K562 (cell line): ENCODE data around the gene ARHGAP42. TPM values are rescaled to one million over a fixed set of nuclear protein-coding genes. Genes with fewer than 3 reads are reported as not detected.

Source experiments
- ATAC-seq: fragments of 200-7000 bp; cut with Tn5 transposase; 3 replicates; pipeline ENCODE4 v1.9.1; 2020; ENCODE audit warnings: moderate library complexity
- BruUV-seq: library from RNA; stranded (reverse); fragments of 400-500 nt; replicated peaks from 2 replicates; lab custom pipeline; 2021; lab: Mats Ljungman, UMichigan
- CTCF ChIA-PET: fragments of 300-600 bp; formaldehyde crosslinking; extraction: SDS; loops from one replicate; lab custom pipeline; 2021; ENCODE audit warnings: low intra/inter-chr PET ratio; lab: Yijun Ruan, JAX
- POLR2A ChIA-PET: fragments of 300-600, 350-650 bp; sonication (Branson Sonifier 250); formaldehyde crosslinking; extraction: SDS; loops from one replicate; lab custom pipeline; 2021; ENCODE audit warnings: antibody characterized with exemption, inconsistent platforms; lab: Yijun Ruan, JAX
- DNase-seq, 4 experiments: peaks; one replicate each; pipeline versions ENCODE4 v3.0.0 to v3.0.0-alpha.2; 2011 to 2018; ENCODE audit warnings: low spot score in 3 of 4, mixed read lengths in 3 of 4; ENCODE audit errors: extremely low read depth in 1 of 4
- FAIRE-seq: peaks from 2 replicates; lab custom pipeline; 2011; peaks lifted over from hg19 to GRCh38; lab: Jason Lieb, UNC
- H2AFZ ChIP-seq: 2 replicates; pipeline ENCODE4 v1.6.0; 2011; ENCODE audit warnings: low read depth, low read length, control low read depth, inconsistent platforms
- H3K27ac ChIP-seq: fragments of 200-600 bp; 3 replicates; pipeline ENCODE4 v1.8.0; 2011; ENCODE audit warnings: low read depth, mild to moderate bottlenecking, control low read depth, inconsistent platforms, low read length, moderate library complexity, mixed read lengths; ENCODE audit errors: extremely low read depth
- H3K27me3 ChIP-seq, 2 experiments: fragments of 300-600 bp in 1 of 2; 2 replicates in 1 of 2; 3 replicates in 1 of 2; pipeline versions ENCODE4 v1.6.0 to v1.8.0; 2011; ENCODE audit warnings: inconsistent platforms in 2 of 2, low read length in 2 of 2, mild to moderate bottlenecking in 1 of 2, mixed read lengths in 1 of 2, moderate library complexity in 1 of 2; ENCODE audit not compliant: control insufficient read depth in 2 of 2, insufficient read depth in 2 of 2
- H3K36me3 ChIP-seq: fragments of 300-600 bp; 3 replicates; pipeline ENCODE4 v1.8.0; 2011; ENCODE audit warnings: mild to moderate bottlenecking, low read length, inconsistent platforms; ENCODE audit not compliant: control insufficient read depth, insufficient read depth
- H3K4me1 ChIP-seq, 2 experiments: fragments of 200-600 bp in 1 of 2; replicated peaks in 1 of 2; 2 replicates in 1 of 2; 3 replicates in 1 of 2; pipeline versions ENCODE4 v1.5.1 to v1.8.0; 2011; ENCODE audit warnings: inconsistent platforms in 2 of 2, low read length in 2 of 2, mild to moderate bottlenecking in 1 of 2, mixed read lengths in 1 of 2, moderate library complexity in 1 of 2; ENCODE audit not compliant: control insufficient read depth in 2 of 2, insufficient read depth in 2 of 2
- H3K4me2 ChIP-seq: 2 replicates; pipeline ENCODE4 v1.6.1; 2011; ENCODE audit warnings: low read length, control low read depth, inconsistent platforms, mixed read lengths; ENCODE audit not compliant: insufficient read depth
- H3K4me3 ChIP-seq: fragments of 200-600 bp; sonication (generic), shearing (Covaris generic); 2 replicates; pipeline ENCODE4 v1.5.1; 2016; ENCODE audit warnings: control low read depth, inconsistent platforms
- H3K79me2 ChIP-seq: fragments of 200-600 bp; 3 replicates; pipeline ENCODE4 v1.8.0; 2011; ENCODE audit warnings: low read length, inconsistent platforms; ENCODE audit not compliant: control insufficient read depth, insufficient read depth
- H3K9ac ChIP-seq, 2 experiments: 2 replicates each; pipeline versions ENCODE4 v1.6.0 to v1.6.1; 2011; ENCODE audit warnings: low read depth in 2 of 2, low read length in 2 of 2, control low read depth in 1 of 2, inconsistent platforms in 1 of 2, mild to moderate bottlenecking in 1 of 2, mixed read lengths in 1 of 2; ENCODE audit not compliant: insufficient read depth in 1 of 2
- H3K9me1 ChIP-seq: one replicate; pipeline ENCODE4 v1.6.0; 2011; ENCODE audit warnings: inconsistent platforms, mild to moderate bottlenecking, low read length, moderate library complexity; ENCODE audit not compliant: control insufficient read depth, insufficient read depth
- H3K9me3 ChIP-seq: replicated peaks from 2 replicates; pipeline ENCODE4 v1.5.1; 2011; ENCODE audit warnings: low read depth, low read length, inconsistent platforms; ENCODE audit not compliant: control insufficient read depth, insufficient read depth
- H4K20me1 ChIP-seq: replicated peaks from 2 replicates; pipeline ENCODE4 v1.6.1; 2011; ENCODE audit warnings: low read length, inconsistent platforms, mixed read lengths; ENCODE audit not compliant: control insufficient read depth, insufficient read depth
- CBX2 ChIP-seq: fragments of 200-600 bp; sonication (generic); IDR thresholded peaks from one replicate; pipeline ENCODE4 v1.6.1; 2012; ENCODE audit warnings: mild to moderate bottlenecking, low read length, inconsistent platforms; ENCODE audit not compliant: insufficient read depth, poor library complexity, severe bottlenecking
- ILK ChIP-seq: fragments of 450-650 bp; IDR thresholded peaks from 2 replicates; pipeline ENCODE4 v1.6.1; 2016; ENCODE audit warnings: missing genetic modification characterization, low read depth, mild to moderate bottlenecking, missing compliant biosample characterization, moderate library complexity, borderline replicate concordance
- NR4A1 ChIP-seq, 2 experiments: fragments of 250-450 bp in 1 of 2; fragments of 450-650 bp in 1 of 2; sonication (Bioruptor Pico) in 1 of 2; IDR thresholded peaks; 2 replicates each; pipeline versions ENCODE4 v1.4.0 to v1.6.1; 2016 to 2020; ENCODE audit warnings: mild to moderate bottlenecking in 2 of 2, missing compliant biosample characterization in 1 of 2, missing genetic modification characterization in 1 of 2, moderate library complexity in 1 of 2
- PCBP1 ChIP-seq: fragments of 200-400 bp; formaldehyde crosslinking; IDR thresholded peaks from 2 replicates; pipeline ENCODE4 v1.6.1; 2018; ENCODE audit warnings: mild to moderate bottlenecking, low read depth, low read length; ENCODE audit not compliant: poor library complexity, severe bottlenecking
- PRMT5 ChIP-seq: sonication (generic); formaldehyde crosslinking; IDR thresholded peaks from 2 replicates; pipeline ENCODE4 v1.5.0; 2020; ENCODE audit warnings: missing genetic modification reagents
- ZNF436 ChIP-seq: fragments of 250-450, 450-650 bp; sonication (Bioruptor Pico); formaldehyde crosslinking; IDR thresholded peaks from 2 replicates; pipeline ENCODE4 v1.7.0; 2020; ENCODE audit warnings: mild to moderate bottlenecking
- ZNF764 ChIP-seq: fragments of 250-450 bp; sonication (Bioruptor Pico); IDR thresholded peaks from 2 replicates; pipeline ENCODE4 v1.4.0; 2020; ENCODE audit warnings: low read depth, mild to moderate bottlenecking, moderate library complexity
- WGBS: fragments of 100-300 bp; shearing (Covaris generic); methylation state at CpG from one replicate; pipeline ENCODE4 v1.1.6; 2016; ENCODE audit warnings: low coverage, mixed read lengths; ENCODE audit not compliant: insufficient coverage; ENCODE audit errors: missing lambda C conversion rate; 5-methylcytosine and 5-hydroxymethylcytosine counted together
- in situ Hi-C: fragments of 300-500 bp; cut with MboI; formaldehyde crosslinking; loops from 4 replicates; pipeline ENCODE4 v1.15.0; 2018; ENCODE audit warnings: inconsistent platforms, mixed read lengths
- intact Hi-C: fragments of 100-400 bp; cut with micrococcal nuclease; formaldehyde crosslinking; loops from 2 replicates; pipeline ENCODE4 v1.14.2; 2022
- polyA plus RNA-seq, 8 experiments: library from polyadenylated mRNA; depleted of rRNA in 4 of 8; stranded (reverse) in 5 of 8; unstranded in 3 of 8; fragments of >200 nt; fragmentation: Nextera tagmentation in 2 of 8; fragmentation: Illumina TruSeq in 1 of 8; extraction: Ambion mirVana in 2 of 8; extraction: Trizol in 1 of 8; gene quantifications; 2 replicates each; pipeline versions ENCODE4 v1.2.1 to v1.2.3, GENCODE V29; 2011 to 2014; ENCODE audit warnings: inconsistent platforms in 1 of 8, missing spikeins in 1 of 8
- total RNA-seq, 7 experiments: library from RNA; depleted of rRNA in 6 of 7; stranded (reverse); fragments of >200 nt in 6 of 7; fragmentation: Illumina TruSeq in 2 of 7; extraction: Trizol in 2 of 7; gene quantifications; 2 replicates each; pipeline versions ENCODE4 v1.2.1 to v1.2.3, GENCODE V29; 2011 to 2021; ENCODE audit warnings: low replicate concordance in 1 of 7
- TF ChIP-seq, protein P1 (sequence below): sonication (generic); formaldehyde crosslinking; IDR thresholded peaks from 2 replicates; pipeline ENCODE4 v1.8.0; 2023; ENCODE audit warnings: missing genetic modification reagents, mild to moderate bottlenecking, borderline replicate concordance
- TF ChIP-seq, protein P2 (sequence below): fragments of 450-650 bp; IDR thresholded peaks from 2 replicates; pipeline ENCODE4 v1.6.1; 2018; ENCODE audit warnings: mild to moderate bottlenecking, low read depth; ENCODE audit not compliant: partially characterized antibody

ARHGAP42 gene
- total and polyA plus RNA-seq, 9 of the 15 experiments (the other 6 are each of a cell fraction or from before 2014, with no cell fraction given): 0.95 to 6.1 (median 2.4) TPM

DNA sequence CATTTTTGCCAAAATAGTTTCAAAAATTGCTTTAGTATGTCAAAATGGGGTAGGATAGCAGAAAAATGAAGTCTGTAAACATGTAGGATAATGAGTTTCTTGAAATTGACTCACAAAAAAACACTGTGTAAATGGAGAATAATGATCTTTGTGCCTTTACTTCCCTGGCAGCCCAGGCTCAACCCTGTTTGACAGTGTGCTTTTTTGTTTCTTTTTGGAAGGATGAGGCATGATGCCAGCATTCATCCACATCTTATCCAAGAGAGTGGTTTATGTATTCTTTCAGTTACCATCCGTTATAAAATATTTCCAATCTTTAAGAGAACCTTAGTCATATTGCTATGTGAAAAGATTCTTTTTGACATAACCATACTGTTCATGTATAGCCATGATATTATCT lies 70.6 kb downstream of the ARHGAP42 start (continued):
- TF ChIP-seq, protein P1, sequence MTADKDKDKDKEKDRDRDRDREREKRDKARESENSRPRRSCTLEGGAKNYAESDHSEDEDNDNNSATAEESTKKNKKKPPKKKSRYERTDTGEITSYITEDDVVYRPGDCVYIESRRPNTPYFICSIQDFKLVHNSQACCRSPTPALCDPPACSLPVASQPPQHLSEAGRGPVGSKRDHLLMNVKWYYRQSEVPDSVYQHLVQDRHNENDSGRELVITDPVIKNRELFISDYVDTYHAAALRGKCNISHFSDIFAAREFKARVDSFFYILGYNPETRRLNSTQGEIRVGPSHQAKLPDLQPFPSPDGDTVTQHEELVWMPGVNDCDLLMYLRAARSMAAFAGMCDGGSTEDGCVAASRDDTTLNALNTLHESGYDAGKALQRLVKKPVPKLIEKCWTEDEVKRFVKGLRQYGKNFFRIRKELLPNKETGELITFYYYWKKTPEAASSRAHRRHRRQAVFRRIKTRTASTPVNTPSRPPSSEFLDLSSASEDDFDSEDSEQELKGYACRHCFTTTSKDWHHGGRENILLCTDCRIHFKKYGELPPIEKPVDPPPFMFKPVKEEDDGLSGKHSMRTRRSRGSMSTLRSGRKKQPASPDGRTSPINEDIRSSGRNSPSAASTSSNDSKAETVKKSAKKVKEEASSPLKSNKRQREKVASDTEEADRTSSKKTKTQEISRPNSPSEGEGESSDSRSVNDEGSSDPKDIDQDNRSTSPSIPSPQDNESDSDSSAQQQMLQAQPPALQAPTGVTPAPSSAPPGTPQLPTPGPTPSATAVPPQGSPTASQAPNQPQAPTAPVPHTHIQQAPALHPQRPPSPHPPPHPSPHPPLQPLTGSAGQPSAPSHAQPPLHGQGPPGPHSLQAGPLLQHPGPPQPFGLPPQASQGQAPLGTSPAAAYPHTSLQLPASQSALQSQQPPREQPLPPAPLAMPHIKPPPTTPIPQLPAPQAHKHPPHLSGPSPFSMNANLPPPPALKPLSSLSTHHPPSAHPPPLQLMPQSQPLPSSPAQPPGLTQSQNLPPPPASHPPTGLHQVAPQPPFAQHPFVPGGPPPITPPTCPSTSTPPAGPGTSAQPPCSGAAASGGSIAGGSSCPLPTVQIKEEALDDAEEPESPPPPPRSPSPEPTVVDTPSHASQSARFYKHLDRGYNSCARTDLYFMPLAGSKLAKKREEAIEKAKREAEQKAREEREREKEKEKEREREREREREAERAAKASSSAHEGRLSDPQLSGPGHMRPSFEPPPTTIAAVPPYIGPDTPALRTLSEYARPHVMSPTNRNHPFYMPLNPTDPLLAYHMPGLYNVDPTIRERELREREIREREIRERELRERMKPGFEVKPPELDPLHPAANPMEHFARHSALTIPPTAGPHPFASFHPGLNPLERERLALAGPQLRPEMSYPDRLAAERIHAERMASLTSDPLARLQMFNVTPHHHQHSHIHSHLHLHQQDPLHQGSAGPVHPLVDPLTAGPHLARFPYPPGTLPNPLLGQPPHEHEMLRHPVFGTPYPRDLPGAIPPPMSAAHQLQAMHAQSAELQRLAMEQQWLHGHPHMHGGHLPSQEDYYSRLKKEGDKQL: no peak
- TF ChIP-seq CBX2: no peak
- TF ChIP-seq, protein P2, sequence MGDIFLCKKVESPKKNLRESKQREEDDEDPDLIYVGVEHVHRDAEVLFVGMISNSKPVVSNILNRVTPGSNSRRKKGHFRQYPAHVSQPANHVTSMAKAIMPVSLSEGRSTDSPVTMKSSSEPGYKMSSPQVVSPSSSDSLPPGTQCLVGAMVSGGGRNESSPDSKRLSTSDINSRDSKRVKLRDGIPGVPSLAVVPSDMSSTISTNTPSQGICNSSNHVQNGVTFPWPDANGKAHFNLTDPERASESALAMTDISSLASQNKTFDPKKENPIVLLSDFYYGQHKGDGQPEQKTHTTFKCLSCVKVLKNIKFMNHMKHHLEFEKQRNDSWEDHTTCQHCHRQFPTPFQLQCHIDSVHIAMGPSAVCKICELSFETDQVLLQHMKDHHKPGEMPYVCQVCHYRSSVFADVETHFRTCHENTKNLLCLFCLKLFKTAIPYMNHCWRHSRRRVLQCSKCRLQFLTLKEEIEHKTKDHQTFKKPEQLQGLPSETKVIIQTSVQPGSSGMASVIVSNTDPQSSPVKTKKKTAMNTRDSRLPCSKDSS: no peak

DNA sequence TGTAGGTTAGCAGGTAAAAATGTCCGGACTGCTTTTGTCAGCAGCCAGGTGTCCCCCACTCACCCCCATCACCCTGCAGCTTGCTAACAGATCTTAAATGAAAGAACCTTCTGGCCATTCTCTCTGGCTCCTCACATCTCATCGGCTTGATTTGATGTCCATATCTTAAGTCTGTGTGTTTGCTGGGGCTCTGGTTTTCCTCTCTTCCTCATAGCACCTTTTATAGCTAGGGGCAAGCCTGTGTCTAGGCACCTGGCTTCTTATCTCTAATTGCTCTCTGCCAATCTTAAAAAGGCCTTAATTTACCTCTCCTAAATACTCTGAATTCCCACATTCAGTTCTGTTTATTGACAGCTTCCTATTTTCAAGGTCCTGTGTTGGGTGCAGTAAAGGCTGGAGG lies 72.0 kb downstream of the ARHGAP42 start:
- H3K9me1 ChIP-seq: no peaks in the 10 kb centered on the region
- intact Hi-C loops: no loop called here
- FAIRE-seq: no peak

More for the DNA sequence above, 72.0 kb downstream of the ARHGAP42 start:
- TF ChIP-seq ZNF436 (CRISPR knock-in tag): no peak
- no peak for TF ChIP-seq PCBP1
- TF ChIP-seq ZNF764: no peak
- TF ChIP-seq NR4A1 (CRISPR knock-in tag; IDR thresholded peaks at IDR 0.05): no peak
- no peak for TF ChIP-seq NR4A1 (tag; IDR thresholded peaks at IDR 0.05)
- no peak for TF ChIP-seq PRMT5 (CRISPR knock-in tag)
- no peak for TF ChIP-seq ILK (tag)
- TF ChIP-seq, all 486 proteins: peak for 0
- DNase-seq (no peak), ATAC-seq (no peak)
- Histone ChIP-seq H3K36me3 (no peaks in the 10 kb centered on the region), H3K79me2 (no peaks in the 10 kb centered on the region), H3K4me1 (peaks cover 0 to 2% of the 10 kb centered on the region in 2 experiments; a peak in 1 of 5 replicates), H3K27ac (no peak overlapping the region), H3K4me3 (no peak overlapping the region), H3K9me3 (no peaks in the 10 kb centered on the region), H3K4me2 (no peak overlapping the region), H3K9ac (no peak overlapping the region), H3K27me3 (no peaks in the 10 kb centered on the region), H2AFZ (no peak overlapping the region), H4K20me1 (no peaks in the 10 kb centered on the region)
- WGBS: 22% methylated on average over 2 of the region's 2 CpGs
- BruUV-seq: no TSS peak
- ChIA-PET CTCF (no interaction called here), POLR2A (no interaction called here)
- in situ Hi-C loops: no loop called here
